GM12875 (cell line): ENCODE results near the gene UBIAD1.

ENCODE experiments used
- H3K4me3 ChIP-seq: one replicate; pipeline ENCODE4 v1.5.1; 2011; ENCODE audit warnings: low read depth, low read length, control low read depth
- CTCF ChIP-seq: IDR thresholded peaks from 2 replicates; pipeline ENCODE4 v1.5.1; 2011; ENCODE audit warnings: low read depth, mild to moderate bottlenecking, control low read depth, inconsistent platforms, low read length, moderate library complexity, borderline replicate concordance; ENCODE audit not compliant: insufficient read depth

Gene UBIAD1

GRCh38 chr1:11334261-11334804 lies 61.3 kb downstream of the UBIAD1 start:
- TF ChIP-seq CTCF = no peak
- no peak overlapping the region for H3K4me3 ChIP-seq

GRCh38 chr1:11334821-11335220 lies 61.8 kb downstream of the UBIAD1 start:
- no peak for TF ChIP-seq CTCF
- no peak overlapping the region for H3K4me3 ChIP-seq

GRCh38 chr1:11335417-11336056 lies 62.5 kb downstream of the UBIAD1 start:
- H3K4me3 ChIP-seq = no peak overlapping the region
- no peak for TF ChIP-seq CTCF

GRCh38 chr1:11337580-11338073 lies 64.6 kb downstream of the UBIAD1 start:
- no peak overlapping the region for H3K4me3 ChIP-seq
- peak; percentile 93 for TF ChIP-seq CTCF
